Ovary (tissue), 3 donors: ENCODE measurements around the gene PARP4.

ENCODE experiments used
- POLR2A ChIP-seq: fragments of 450-650 bp; IDR thresholded peaks from one replicate; pipeline ENCODE4 v1.6.1; 2017; ENCODE audit warnings: antibody characterized with exemption, mild to moderate bottlenecking, moderate library complexity
- TF ChIP-seq, protein P1 (sequence below), 3 donors: fragments of 450-650 bp in 2 of 3; fragments of 200-600 bp in 1 of 3; IDR thresholded peaks; one replicate each; pipeline versions ENCODE4 v1.5.1 to v1.8.0; 2016 to 2022; ENCODE audit warnings: antibody characterized with exemption in 3 of 3, mild to moderate bottlenecking in 1 of 3
- donor health status: DM: no; HTN: no; CAD: no.

DNA sequence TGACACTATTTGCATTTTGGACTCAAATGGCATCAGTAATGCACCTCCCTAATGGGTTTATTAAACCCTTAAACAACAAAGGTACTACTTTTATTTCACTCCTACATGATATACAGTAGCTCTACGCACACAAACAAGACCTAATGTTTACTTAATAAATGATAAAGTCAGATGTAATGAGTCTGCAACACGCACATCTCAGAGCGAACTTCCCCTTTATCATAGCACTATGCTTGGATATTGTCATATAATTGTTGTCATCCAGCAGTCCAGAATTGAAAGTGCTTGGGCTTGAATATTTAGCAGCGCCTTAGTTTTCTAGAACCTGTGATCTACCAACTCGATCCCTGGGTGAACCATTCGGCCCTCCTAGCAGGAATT is 772 bp downstream of the PARP4 start:
- TF ChIP-seq, protein P1, sequence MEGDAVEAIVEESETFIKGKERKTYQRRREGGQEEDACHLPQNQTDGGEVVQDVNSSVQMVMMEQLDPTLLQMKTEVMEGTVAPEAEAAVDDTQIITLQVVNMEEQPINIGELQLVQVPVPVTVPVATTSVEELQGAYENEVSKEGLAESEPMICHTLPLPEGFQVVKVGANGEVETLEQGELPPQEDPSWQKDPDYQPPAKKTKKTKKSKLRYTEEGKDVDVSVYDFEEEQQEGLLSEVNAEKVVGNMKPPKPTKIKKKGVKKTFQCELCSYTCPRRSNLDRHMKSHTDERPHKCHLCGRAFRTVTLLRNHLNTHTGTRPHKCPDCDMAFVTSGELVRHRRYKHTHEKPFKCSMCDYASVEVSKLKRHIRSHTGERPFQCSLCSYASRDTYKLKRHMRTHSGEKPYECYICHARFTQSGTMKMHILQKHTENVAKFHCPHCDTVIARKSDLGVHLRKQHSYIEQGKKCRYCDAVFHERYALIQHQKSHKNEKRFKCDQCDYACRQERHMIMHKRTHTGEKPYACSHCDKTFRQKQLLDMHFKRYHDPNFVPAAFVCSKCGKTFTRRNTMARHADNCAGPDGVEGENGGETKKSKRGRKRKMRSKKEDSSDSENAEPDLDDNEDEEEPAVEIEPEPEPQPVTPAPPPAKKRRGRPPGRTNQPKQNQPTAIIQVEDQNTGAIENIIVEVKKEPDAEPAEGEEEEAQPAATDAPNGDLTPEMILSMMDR (IDR thresholded peaks at IDR 0.05): no peak
- no peak for TF ChIP-seq POLR2A
